ENCODE results near the gene KAT8. TPM values are rescaled to one million over a fixed set of nuclear protein-coding genes. Genes with fewer than 3 reads are reported as not detected.

KAT8 gene
- total and polyA plus RNA-seq, 4 donors = 15.9 to 37.4 (median 19.6) TPM

DNA sequence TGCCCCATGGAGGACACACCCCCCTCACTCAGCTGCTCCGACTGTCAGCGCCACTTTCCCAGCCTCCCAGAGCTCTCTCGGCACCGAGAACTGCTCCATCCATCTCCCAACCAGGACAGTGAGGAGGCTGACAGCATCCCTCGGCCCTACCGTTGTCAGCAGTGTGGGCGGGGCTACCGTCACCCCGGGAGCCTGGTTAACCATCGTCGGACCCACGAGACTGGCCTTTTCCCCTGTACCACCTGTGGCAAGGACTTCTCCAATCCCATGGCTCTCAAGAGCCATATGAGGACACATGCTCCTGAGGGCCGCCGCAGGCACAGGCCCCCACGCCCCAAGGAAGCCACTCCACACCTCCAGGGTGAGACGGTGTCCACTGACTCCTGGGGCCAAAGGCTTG lies 41.1 kb upstream of the KAT8 start:
- WGBS = 75% methylated on average over 16 of the region's 16 CpGs
- H3K27me3 ChIP-seq (ENCODE audit: control insufficient read depth in 4 of 4, insufficient read depth in 4 of 4, low read length in 3 of 4) = no peaks in the 10 kb centered on the region
- no peak for TF ChIP-seq HNF4A (conservative IDR thresholded peaks at IDR 0.05)
- TF ChIP-seq, protein P1, sequence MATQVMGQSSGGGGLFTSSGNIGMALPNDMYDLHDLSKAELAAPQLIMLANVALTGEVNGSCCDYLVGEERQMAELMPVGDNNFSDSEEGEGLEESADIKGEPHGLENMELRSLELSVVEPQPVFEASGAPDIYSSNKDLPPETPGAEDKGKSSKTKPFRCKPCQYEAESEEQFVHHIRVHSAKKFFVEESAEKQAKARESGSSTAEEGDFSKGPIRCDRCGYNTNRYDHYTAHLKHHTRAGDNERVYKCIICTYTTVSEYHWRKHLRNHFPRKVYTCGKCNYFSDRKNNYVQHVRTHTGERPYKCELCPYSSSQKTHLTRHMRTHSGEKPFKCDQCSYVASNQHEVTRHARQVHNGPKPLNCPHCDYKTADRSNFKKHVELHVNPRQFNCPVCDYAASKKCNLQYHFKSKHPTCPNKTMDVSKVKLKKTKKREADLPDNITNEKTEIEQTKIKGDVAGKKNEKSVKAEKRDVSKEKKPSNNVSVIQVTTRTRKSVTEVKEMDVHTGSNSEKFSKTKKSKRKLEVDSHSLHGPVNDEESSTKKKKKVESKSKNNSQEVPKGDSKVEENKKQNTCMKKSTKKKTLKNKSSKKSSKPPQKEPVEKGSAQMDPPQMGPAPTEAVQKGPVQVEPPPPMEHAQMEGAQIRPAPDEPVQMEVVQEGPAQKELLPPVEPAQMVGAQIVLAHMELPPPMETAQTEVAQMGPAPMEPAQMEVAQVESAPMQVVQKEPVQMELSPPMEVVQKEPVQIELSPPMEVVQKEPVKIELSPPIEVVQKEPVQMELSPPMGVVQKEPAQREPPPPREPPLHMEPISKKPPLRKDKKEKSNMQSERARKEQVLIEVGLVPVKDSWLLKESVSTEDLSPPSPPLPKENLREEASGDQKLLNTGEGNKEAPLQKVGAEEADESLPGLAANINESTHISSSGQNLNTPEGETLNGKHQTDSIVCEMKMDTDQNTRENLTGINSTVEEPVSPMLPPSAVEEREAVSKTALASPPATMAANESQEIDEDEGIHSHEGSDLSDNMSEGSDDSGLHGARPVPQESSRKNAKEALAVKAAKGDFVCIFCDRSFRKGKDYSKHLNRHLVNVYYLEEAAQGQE (IDR thresholded peaks at IDR 0.05) = no peak
- no peak for TF ChIP-seq HNF4G (IDR thresholded peaks at IDR 0.05)
- no peak for TF ChIP-seq EGR1 (IDR thresholded peaks at IDR 0.05; ENCODE audit: low read depth in 2 of 2)
- TF ChIP-seq, protein P2, sequence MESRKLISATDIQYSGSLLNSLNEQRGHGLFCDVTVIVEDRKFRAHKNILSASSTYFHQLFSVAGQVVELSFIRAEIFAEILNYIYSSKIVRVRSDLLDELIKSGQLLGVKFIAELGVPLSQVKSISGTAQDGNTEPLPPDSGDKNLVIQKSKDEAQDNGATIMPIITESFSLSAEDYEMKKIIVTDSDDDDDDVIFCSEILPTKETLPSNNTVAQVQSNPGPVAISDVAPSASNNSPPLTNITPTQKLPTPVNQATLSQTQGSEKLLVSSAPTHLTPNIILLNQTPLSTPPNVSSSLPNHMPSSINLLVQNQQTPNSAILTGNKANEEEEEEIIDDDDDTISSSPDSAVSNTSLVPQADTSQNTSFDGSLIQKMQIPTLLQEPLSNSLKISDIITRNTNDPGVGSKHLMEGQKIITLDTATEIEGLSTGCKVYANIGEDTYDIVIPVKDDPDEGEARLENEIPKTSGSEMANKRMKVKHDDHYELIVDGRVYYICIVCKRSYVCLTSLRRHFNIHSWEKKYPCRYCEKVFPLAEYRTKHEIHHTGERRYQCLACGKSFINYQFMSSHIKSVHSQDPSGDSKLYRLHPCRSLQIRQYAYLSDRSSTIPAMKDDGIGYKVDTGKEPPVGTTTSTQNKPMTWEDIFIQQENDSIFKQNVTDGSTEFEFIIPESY (IDR thresholded peaks at IDR 0.05) = no peak
- TF ChIP-seq TAF1 (conservative IDR thresholded peaks at IDR 0.05) = no peak
- TF ChIP-seq, protein P3, sequence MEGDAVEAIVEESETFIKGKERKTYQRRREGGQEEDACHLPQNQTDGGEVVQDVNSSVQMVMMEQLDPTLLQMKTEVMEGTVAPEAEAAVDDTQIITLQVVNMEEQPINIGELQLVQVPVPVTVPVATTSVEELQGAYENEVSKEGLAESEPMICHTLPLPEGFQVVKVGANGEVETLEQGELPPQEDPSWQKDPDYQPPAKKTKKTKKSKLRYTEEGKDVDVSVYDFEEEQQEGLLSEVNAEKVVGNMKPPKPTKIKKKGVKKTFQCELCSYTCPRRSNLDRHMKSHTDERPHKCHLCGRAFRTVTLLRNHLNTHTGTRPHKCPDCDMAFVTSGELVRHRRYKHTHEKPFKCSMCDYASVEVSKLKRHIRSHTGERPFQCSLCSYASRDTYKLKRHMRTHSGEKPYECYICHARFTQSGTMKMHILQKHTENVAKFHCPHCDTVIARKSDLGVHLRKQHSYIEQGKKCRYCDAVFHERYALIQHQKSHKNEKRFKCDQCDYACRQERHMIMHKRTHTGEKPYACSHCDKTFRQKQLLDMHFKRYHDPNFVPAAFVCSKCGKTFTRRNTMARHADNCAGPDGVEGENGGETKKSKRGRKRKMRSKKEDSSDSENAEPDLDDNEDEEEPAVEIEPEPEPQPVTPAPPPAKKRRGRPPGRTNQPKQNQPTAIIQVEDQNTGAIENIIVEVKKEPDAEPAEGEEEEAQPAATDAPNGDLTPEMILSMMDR (IDR thresholded peaks at IDR 0.05; ENCODE audit: low read depth, low read length, missing input control) = no peak
- no peak for TF ChIP-seq SP1 (IDR thresholded peaks at IDR 0.05)
- TF ChIP-seq, protein P4, sequence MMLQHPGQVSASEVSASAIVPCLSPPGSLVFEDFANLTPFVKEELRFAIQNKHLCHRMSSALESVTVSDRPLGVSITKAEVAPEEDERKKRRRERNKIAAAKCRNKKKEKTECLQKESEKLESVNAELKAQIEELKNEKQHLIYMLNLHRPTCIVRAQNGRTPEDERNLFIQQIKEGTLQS (IDR thresholded peaks at IDR 0.05) = no peak
- no peak for TF ChIP-seq NR2F2 (IDR thresholded peaks at IDR 0.05)
- no peak for TF ChIP-seq FOXA2 (IDR thresholded peaks at IDR 0.05)
- TF ChIP-seq RXRA (IDR thresholded peaks at IDR 0.05) = no peak
- TF ChIP-seq FOXA1 (IDR thresholded peaks at IDR 0.05) = no peak
- H3K9ac ChIP-seq (ENCODE audit: low read depth in 1 of 2, low read length in 2 of 2) = no peak overlapping the region
- H3K36me3 ChIP-seq (ENCODE audit: control insufficient read depth in 4 of 4, insufficient read depth in 3 of 4, low read depth in 1 of 4, low read length in 3 of 4) = peaks cover 4 to 44% (median 18%) of the 10 kb centered on the region in 4 donors
- H3K9me3 ChIP-seq (ENCODE audit: control insufficient read depth in 4 of 4, low read length in 3 of 4) = no peaks in the 10 kb centered on the region
- H3K4me1 ChIP-seq (ENCODE audit: control insufficient read depth in 4 of 4, insufficient read depth in 4 of 4, low read length in 3 of 4) = peaks cover 0 to 26% (median 19%) of the 10 kb centered on the region in 4 donors
- no peak overlapping the region for H3K27ac ChIP-seq (ENCODE audit: low read depth in 1 of 2, low read length in 2 of 2)
- no peak for DNase-seq (ENCODE audit: low spot score)
- H3K4me3 ChIP-seq (ENCODE audit: low read depth in 1 of 3, low read length in 3 of 3) = no peak overlapping the region

DNA sequence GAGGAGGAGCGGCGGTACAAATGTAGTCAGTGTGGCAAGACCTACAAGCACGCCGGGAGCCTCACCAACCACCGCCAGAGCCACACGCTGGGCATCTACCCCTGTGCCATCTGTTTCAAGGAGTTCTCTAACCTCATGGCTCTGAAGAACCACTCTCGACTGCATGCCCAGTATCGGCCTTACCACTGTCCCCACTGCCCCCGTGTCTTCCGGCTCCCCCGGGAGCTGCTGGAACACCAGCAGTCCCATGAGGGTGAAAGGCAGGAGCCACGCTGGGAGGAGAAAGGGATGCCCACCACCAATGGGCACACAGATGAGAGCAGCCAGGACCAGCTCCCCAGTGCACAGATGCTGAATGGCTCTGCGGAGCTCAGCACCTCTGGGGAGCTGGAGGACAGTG lies 40.4 kb upstream of the KAT8 start:
- DNase-seq (ENCODE audit: low spot score) = no peak
- Histone ChIP-seq H3K4me1 (ENCODE audit: control insufficient read depth in 4 of 4, insufficient read depth in 4 of 4, low read length in 3 of 4) (peaks cover 0 to 23% (median 17%) of the 10 kb centered on the region in 4 donors), H3K27ac (ENCODE audit: low read depth in 1 of 2, low read length in 2 of 2) (no peak overlapping the region), H3K27me3 (ENCODE audit: control insufficient read depth in 4 of 4, insufficient read depth in 4 of 4, low read length in 3 of 4) (no peaks in the 10 kb centered on the region), H3K9me3 (ENCODE audit: control insufficient read depth in 4 of 4, low read length in 3 of 4) (no peaks in the 10 kb centered on the region), H3K36me3 (ENCODE audit: control insufficient read depth in 4 of 4, insufficient read depth in 3 of 4, low read depth in 1 of 4, low read length in 3 of 4) (peaks cover 4 to 46% (median 18%) of the 10 kb centered on the region in 4 donors), H3K4me3 (ENCODE audit: low read depth in 1 of 3, low read length in 3 of 3) (no peak overlapping the region), H3K9ac (ENCODE audit: low read depth in 1 of 2, low read length in 2 of 2) (no peak overlapping the region)
- 97% methylated on average over 13 of the region's 13 CpGs for WGBS
- TF ChIP-seq HNF4A (conservative IDR thresholded peaks at IDR 0.05) = no peak
- TF ChIP-seq, protein P4 (IDR thresholded peaks at IDR 0.05) = no peak
- no peak for TF ChIP-seq YY1 (IDR thresholded peaks at IDR 0.05)
- no peak for TF ChIP-seq FOXA1 (IDR thresholded peaks at IDR 0.05)
- TF ChIP-seq, protein P3 (IDR thresholded peaks at IDR 0.05; ENCODE audit: low read depth, low read length, missing input control) = no peak
- TF ChIP-seq TAF1 (conservative IDR thresholded peaks at IDR 0.05) = no peak
- no peak for TF ChIP-seq RXRA (IDR thresholded peaks at IDR 0.05)
